ENCODE measurements around the gene DGKZ.
A peak's percentile ranks its signal among the peaks of the same experiment; 100 is the strongest.

DGKZ gene

GRCh38 chr11:46393759-46394158, 46.5 kb downstream of the DGKZ start:
- DNase-seq (ENCODE audit: low spot score): no peak

- no peak for DNase-seq (ENCODE audit: low spot score)
Observed at GRCh38 chr11:46397526-46397925, 50.3 kb downstream of the DGKZ start.

GRCh38 chr11:46402957-46403902, 56.0 kb downstream of the DGKZ start:
- DNase-seq (ENCODE audit: low spot score): no peak

- no peak for DNase-seq (ENCODE audit: low spot score)
Observed at GRCh38 chr11:46404476-46405017, 57.3 kb downstream of the DGKZ start.

GRCh38 chr11:46407635-46408034, 60.4 kb downstream of the DGKZ start:
- no peak for DNase-seq (ENCODE audit: low spot score)

GRCh38 chr11:46408407-46408986, 61.2 kb downstream of the DGKZ start:
- no peak for DNase-seq (ENCODE audit: low spot score)

GRCh38 chr11:46410021-46410420, 62.8 kb downstream of the DGKZ start:
- no peak for DNase-seq (ENCODE audit: low spot score)

- peak; percentile 67 for DNase-seq (ENCODE audit: low spot score)
Observed at GRCh38 chr11:46413760-46414465, 66.7 kb downstream of the DGKZ start.

GRCh38 chr11:46414466-46414796, 67.2 kb downstream of the DGKZ start:
- no peak for DNase-seq (ENCODE audit: low spot score)

GRCh38 chr11:46414879-46415278, 67.6 kb downstream of the DGKZ start:
- no peak for DNase-seq (ENCODE audit: low spot score)

GRCh38 chr11:46417711-46418110, 70.4 kb downstream of the DGKZ start:
- no peak for DNase-seq (ENCODE audit: low spot score)

- no peak for DNase-seq (ENCODE audit: low spot score)
Observed at GRCh38 chr11:46418751-46419150, 71.5 kb downstream of the DGKZ start.

GRCh38 chr11:46420513-46420912, 73.2 kb downstream of the DGKZ start:
- DNase-seq (ENCODE audit: low spot score): no peak

- DNase-seq (ENCODE audit: low spot score): no peak
Observed at GRCh38 chr11:46421257-46421880, 74.1 kb downstream of the DGKZ start.

GRCh38 chr11:46422588-46422987, 75.3 kb downstream of the DGKZ start:
- no peak for DNase-seq (ENCODE audit: low spot score)

- no peak for DNase-seq (ENCODE audit: low spot score)
Observed at GRCh38 chr11:46426233-46426991, 79.1 kb downstream of the DGKZ start.

- no peak for DNase-seq (ENCODE audit: low spot score)
Observed at GRCh38 chr11:46427364-46427763, 80.1 kb downstream of the DGKZ start.

GRCh38 chr11:46429717-46430116, 82.5 kb downstream of the DGKZ start:
- no peak for DNase-seq (ENCODE audit: low spot score)

Data from kidney tubule cell (primary cell).